Thyroid gland (tissue), 4 donors: Measurements from ENCODE around the gene FSTL4. TPM values are rescaled to one million over a fixed set of nuclear protein-coding genes. Genes with fewer than 3 reads are reported as not detected.

Experiments
- DNase-seq, 2 donors: peaks; one replicate each; pipeline ENCODE4 v3.0.0-alpha.2; 2019
- H3K27ac ChIP-seq, 3 donors: fragments of 200-600 bp; sonication (generic); 1 replicate in 2 of 3; 2 replicates in 1 of 3; pipeline ENCODE4 v1.5.1; 2016 to 2019; ENCODE audit warnings: mild to moderate bottlenecking in 1 of 3, moderate library complexity in 1 of 3
- H3K27me3 ChIP-seq: fragments of 200-600 bp; sonication (generic); one replicate; pipeline ENCODE4 v1.5.1; 2019
- H3K36me3 ChIP-seq, 2 donors: fragments of 200-600 bp; sonication (generic); one replicate each; pipeline ENCODE4 v1.5.1; 2016 to 2019
- H3K4me1 ChIP-seq, 2 donors: fragments of 200-600 bp; sonication (generic); one replicate each; pipeline ENCODE4 v1.5.1; 2017 to 2019
- H3K4me3 ChIP-seq, 3 donors: fragments of 200-600 bp; sonication (generic); replicated peaks in 1 of 3; 1 replicate in 2 of 3; 2 replicates in 1 of 3; pipeline ENCODE4 v1.5.1; 2016; ENCODE audit warnings: mild to moderate bottlenecking in 1 of 3
- H3K9me3 ChIP-seq: fragments of 200-600 bp; sonication (generic); one replicate; pipeline ENCODE4 v1.5.1; 2017
- CTCF ChIP-seq, 6 experiments: fragments of 200-600 bp in 3 of 6; fragments of 450-650 bp in 3 of 6; sonication (generic) in 3 of 6; IDR thresholded peaks; one replicate each; pipeline ENCODE4 v1.5.1; 2016 to 2019; ENCODE audit warnings: antibody characterized with exemption in 6 of 6, mild to moderate bottlenecking in 2 of 6, inconsistent platforms in 1 of 6, moderate library complexity in 1 of 6
- POLR2A ChIP-seq, 2 donors: fragments of 450-650 bp; IDR thresholded peaks; one replicate each; pipeline ENCODE4 v1.6.1; 2017; ENCODE audit warnings: antibody characterized with exemption in 2 of 2, mild to moderate bottlenecking in 2 of 2, moderate library complexity in 1 of 2
- WGBS, 2 donors: methylation state at CpG; one replicate each; pipeline ENCODE4 v1.1.5; 2017; 5-methylcytosine and 5-hydroxymethylcytosine counted together
- intact Hi-C: fragments of 100-400 bp; cut with DNase I; formaldehyde crosslinking; loops from one replicate; pipeline ENCODE4 v1.15.1; 2023
- total RNA-seq, 4 donors: library from RNA; depleted of rRNA; stranded (reverse); fragments of >200 nt; gene quantifications; one replicate each; pipeline ENCODE4 v1.2.3, GENCODE V29; 2016

Gene FSTL4
- total RNA-seq, 4 donors from 2014 or later, result 0.10 to 0.13 TPM; not detected in 2

GRCh38 chr5:133497608-133498348 is 114.6 kb downstream of the FSTL4 start:
- H3K36me3 ChIP-seq, result no peaks in the 10 kb centered on the region
- H3K9me3 ChIP-seq, result no peaks in the 10 kb centered on the region
- H3K4me3 ChIP-seq, result no peak overlapping the region
- intact Hi-C loops, result no loop called here
- 80% methylated on average over 6 of the region's 6 CpGs for WGBS, 2 donors
- no peaks in the 10 kb centered on the region for H3K27me3 ChIP-seq
- no peak for DNase-seq
- H3K4me1 ChIP-seq, result no peaks in the 10 kb centered on the region
- TF ChIP-seq CTCF (IDR thresholded peaks at IDR 0.05) (no peak), POLR2A (IDR thresholded peaks at IDR 0.05) (no peak)
- H3K27ac ChIP-seq, result no peak overlapping the region

DNA sequence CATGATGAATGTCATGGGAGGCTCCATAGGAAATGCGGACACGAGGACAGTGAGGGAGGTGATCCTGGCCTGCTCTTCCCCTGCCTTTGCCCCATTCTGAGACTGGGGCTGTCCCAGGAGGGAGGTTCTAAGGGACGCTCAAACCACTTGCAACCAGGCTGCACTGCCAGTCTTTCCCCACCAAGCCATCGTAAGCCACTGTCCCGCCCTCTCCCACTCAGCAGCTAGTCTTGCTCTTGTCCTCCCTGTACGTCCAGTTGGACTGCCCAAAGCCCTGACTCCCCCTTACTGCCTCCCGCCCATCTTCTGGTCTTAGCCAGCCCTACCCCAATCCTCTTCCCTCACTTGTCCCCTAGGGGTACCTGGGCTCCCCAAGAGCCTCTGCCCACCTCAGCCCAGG is 115.7 kb downstream of the FSTL4 start:
- no peak for DNase-seq
- Histone ChIP-seq H3K27me3 (no peaks in the 10 kb centered on the region), H3K27ac (no peak overlapping the region), H3K9me3 (no peaks in the 10 kb centered on the region), H3K4me3 (no peak overlapping the region), H3K4me1 (no peaks in the 10 kb centered on the region), H3K36me3 (no peaks in the 10 kb centered on the region)
- TF ChIP-seq CTCF (IDR thresholded peaks at IDR 0.05), result no peak
- no peak for TF ChIP-seq POLR2A (IDR thresholded peaks at IDR 0.05)
- 82 to 89% methylated on average over 7 of the region's 7 CpGs for WGBS, 2 donors
- intact Hi-C loops, result no loop called here

GRCh38 chr5:133494923-133495246 is 117.5 kb downstream of the FSTL4 start:
- WGBS, 2 donors, result 70 to 71% methylated on average over 8 of the region's 8 CpGs
- no peak for DNase-seq
- Histone ChIP-seq H3K36me3 (no peaks in the 10 kb centered on the region), H3K27ac (no peak overlapping the region), H3K27me3 (no peaks in the 10 kb centered on the region), H3K9me3 (no peaks in the 10 kb centered on the region), H3K4me1 (no peaks in the 10 kb centered on the region), H3K4me3 (no peak overlapping the region)
- no peak for TF ChIP-seq CTCF (IDR thresholded peaks at IDR 0.05)
- TF ChIP-seq POLR2A (IDR thresholded peaks at IDR 0.05), result no peak
- intact Hi-C loops, result no loop called here

DNA sequence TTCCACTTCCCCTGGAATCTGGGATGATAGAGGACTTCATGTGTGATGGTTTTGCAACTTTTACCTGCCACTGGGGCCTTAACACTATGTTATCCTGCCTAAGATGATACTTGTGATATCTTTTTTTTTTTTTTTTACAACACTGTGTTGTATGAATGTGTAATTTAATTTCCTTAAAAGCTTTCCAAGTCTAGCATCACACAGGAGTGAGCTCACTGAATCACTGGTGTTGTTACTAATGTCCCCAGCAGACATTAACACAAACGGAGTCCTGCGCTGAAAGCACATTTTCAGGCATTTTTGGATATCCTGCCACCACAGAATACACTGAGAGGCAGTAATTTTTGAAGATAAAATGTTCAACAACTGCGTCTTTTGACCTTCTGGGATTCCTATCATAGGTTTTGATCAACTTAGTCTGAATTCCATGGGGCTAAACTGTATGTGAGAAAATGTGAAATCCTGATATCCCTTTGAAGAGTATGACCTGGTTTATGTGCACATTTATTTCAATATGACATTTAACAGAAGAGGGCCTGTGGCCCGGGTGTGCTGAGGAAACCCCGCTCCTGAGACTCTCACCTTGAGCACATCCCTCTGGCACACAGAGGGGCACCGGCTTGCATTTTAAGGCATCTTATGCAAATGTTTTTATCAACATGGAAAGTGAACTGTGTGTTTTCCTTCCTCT is 118.0 kb downstream of the FSTL4 start:
- Histone ChIP-seq H3K36me3 (no peaks in the 10 kb centered on the region), H3K9me3 (no peaks in the 10 kb centered on the region), H3K27me3 (no peaks in the 10 kb centered on the region), H3K4me3 (no peak overlapping the region), H3K4me1 (no peaks in the 10 kb centered on the region), H3K27ac (no peak overlapping the region)
- intact Hi-C loops, result no loop called here
- TF ChIP-seq POLR2A (IDR thresholded peaks at IDR 0.05) (no peak), CTCF (IDR thresholded peaks at IDR 0.05) (no peak)
- WGBS, 2 donors, result 63 to 75% methylated on average over 6 of the region's 6 CpGs
- no peak for DNase-seq

GRCh38 chr5:133489632-133490031 is 122.7 kb downstream of the FSTL4 start:
- no peak overlapping the region for H3K27ac ChIP-seq
- TF ChIP-seq POLR2A (IDR thresholded peaks at IDR 0.05) (no peak), CTCF (IDR thresholded peaks at IDR 0.05) (no peak)
- intact Hi-C loops, result no loop called here
- no peaks in the 10 kb centered on the region for H3K36me3 ChIP-seq
- H3K4me3 ChIP-seq, result no peak overlapping the region
- no peak for DNase-seq
- H3K27me3 ChIP-seq, result no peaks in the 10 kb centered on the region
- WGBS, 2 donors, result 50 to 54% methylated on average over 1 of the region's 1 CpG
- no peaks in the 10 kb centered on the region for H3K4me1 ChIP-seq
- H3K9me3 ChIP-seq, result no peaks in the 10 kb centered on the region
